Smooth muscle cell (in vitro differentiated cells): Measurements from ENCODE around the gene CORT. TPM values are rescaled to one million over a fixed set of nuclear protein-coding genes. Genes with fewer than 3 reads are reported as not detected.

Experiments
- DNase-seq: peaks from one replicate; lab custom pipeline; 2025; ENCODE audit not compliant: unreplicated experiment; lab: John Stamatoyannopoulos, UW
- H2AFZ ChIP-seq: fragments of 200-600 bp; sonication (generic); 2 replicates; pipeline ENCODE4 v1.6.0; 2016; ENCODE audit warnings: antibody characterized with exemption, low read depth, mild to moderate bottlenecking
- H3F3A ChIP-seq: fragments of 200-600 bp; sonication (generic); 2 replicates; pipeline ENCODE4 v1.6.0; 2017; ENCODE audit warnings: antibody characterized with exemption, low read depth
- H3K27ac ChIP-seq: fragments of 200-600 bp; sonication (generic); 2 replicates; pipeline ENCODE4 v1.5.1; 2016; ENCODE audit warnings: low read depth, mild to moderate bottlenecking
- H3K27me3 ChIP-seq: fragments of 200-600 bp; sonication (generic); 2 replicates; pipeline ENCODE4 v1.6.1; 2016; ENCODE audit warnings: low read depth, mild to moderate bottlenecking
- H3K36me3 ChIP-seq: fragments of 200-600 bp; sonication (generic); 2 replicates; pipeline ENCODE4 v1.5.1; 2016; ENCODE audit warnings: low read depth
- H3K4me1 ChIP-seq: fragments of 200-600 bp; sonication (generic); 2 replicates; pipeline ENCODE4 v1.5.1; 2016; ENCODE audit warnings: low read depth
- H3K4me2 ChIP-seq: fragments of 200-600 bp; sonication (generic); 2 replicates; pipeline ENCODE4 v1.6.0; 2016; ENCODE audit warnings: mild to moderate bottlenecking
- H3K4me3 ChIP-seq: fragments of 200-600 bp; sonication (generic); 2 replicates; pipeline ENCODE4 v1.5.1; 2016; ENCODE audit warnings: mild to moderate bottlenecking
- H3K79me2 ChIP-seq: fragments of 200-600 bp; sonication (generic); 2 replicates; pipeline ENCODE4 v1.6.0; 2016; ENCODE audit warnings: low read depth, mild to moderate bottlenecking
- H3K9ac ChIP-seq: fragments of 200-600 bp; sonication (generic); 2 replicates; pipeline ENCODE4 v1.6.0; 2016; ENCODE audit warnings: low read depth
- H3K9me3 ChIP-seq: fragments of 200-600 bp; sonication (generic); replicated peaks from 2 replicates; pipeline ENCODE4 v1.5.1; 2016; ENCODE audit warnings: low read depth
- H4K20me1 ChIP-seq: fragments of 200-600 bp; sonication (generic); 2 replicates; pipeline ENCODE4 v1.6.0; 2016; ENCODE audit warnings: low read depth
- whole genome bisulfite sequencing: methylation state at CpG from one replicate; pipeline ENCODE4 v1.1.7; 2016; ENCODE audit warnings: low lambda C conversion rate; 5-methylcytosine and 5-hydroxymethylcytosine counted together
- polyA plus RNA-seq: library from polyadenylated mRNA; unstranded; fragments of >200 nt; fragmentation: Nextera tagmentation; extraction: Ambion mirVana; gene quantifications from 2 replicates; pipeline ENCODE4 v1.2.1, GENCODE V29; 2016
- total RNA-seq: library from RNA; depleted of rRNA; stranded (reverse); fragments of >200 nt; gene quantifications from 2 replicates; pipeline ENCODE4 v1.2.3, GENCODE V29; 2014
- TF ChIP-seq, protein P1 (sequence below): fragments of 200-600 bp; sonication (generic); IDR thresholded peaks from 2 replicates; pipeline ENCODE4 v1.5.1; 2017; ENCODE audit warnings: borderline replicate concordance, mild to moderate bottlenecking, antibody characterized with exemption; ENCODE audit not compliant: insufficient read depth, poor library complexity, severe bottlenecking

Gene CORT
- total and polyA plus RNA-seq, 2 experiments from 2014 or later = not detected

DNA sequence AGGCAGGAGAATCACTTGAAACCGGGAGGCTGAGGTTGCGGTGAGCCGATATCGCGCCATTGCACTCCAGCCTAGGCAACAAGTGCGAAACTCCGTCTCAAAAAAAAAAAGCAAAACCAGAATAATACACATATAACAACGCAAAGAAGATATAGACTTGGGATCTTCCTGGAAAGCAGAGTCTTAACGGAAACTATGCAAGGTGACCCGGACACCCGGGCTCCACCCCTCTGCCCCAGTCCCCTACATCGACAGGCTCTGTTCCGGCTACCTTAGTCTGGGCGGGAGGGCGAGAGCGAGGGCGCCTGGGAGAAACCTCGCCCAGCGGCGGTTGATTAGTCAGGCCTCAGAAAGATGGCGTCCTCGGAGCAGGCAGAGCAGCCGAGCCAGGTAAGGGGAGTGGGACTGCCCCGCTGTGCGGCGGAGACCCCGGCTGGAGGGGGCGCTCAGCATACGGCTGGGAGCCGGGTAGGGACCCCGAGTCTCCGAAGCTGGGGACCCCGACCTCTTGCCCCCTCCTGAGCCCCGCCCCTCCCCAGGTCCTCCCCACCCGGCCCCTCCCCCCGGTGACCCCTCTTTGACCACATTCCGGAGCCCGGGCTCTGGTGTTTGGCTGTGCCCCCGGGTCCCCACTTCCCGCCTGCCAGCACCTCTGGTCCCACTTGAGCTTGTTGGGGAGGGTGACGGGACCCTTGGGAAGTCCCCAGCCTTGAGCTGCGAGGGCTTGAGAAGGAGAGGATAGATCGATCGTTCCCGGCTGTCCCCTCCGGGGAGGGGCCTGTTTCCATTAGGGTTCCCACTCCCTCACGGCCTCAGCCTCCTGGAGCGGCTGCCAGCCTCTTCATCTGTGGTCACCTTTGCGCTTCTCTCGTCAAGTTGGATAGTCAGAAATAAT, 25.0 kb downstream of the CORT start, which contains the start of gene PEX14:
Gene PEX14 (plus strand): TSS at position 338 of the 895 bp plus-strand sequence. CDS start 17 bp downstream, at position 355.
- H2AFZ ChIP-seq = peak within 1 kb of the TSS; percentile 92
- no peaks in the 10 kb centered on the region for H3K36me3 ChIP-seq
- H3F3A ChIP-seq = no peaks in the 10 kb centered on the region
- peaks cover 15% of the 10 kb centered on the region for H3K4me1 ChIP-seq
- peaks cover 12% of the 10 kb centered on the region for H4K20me1 ChIP-seq
- peak within 1 kb of the TSS; percentile 90 for H3K4me2 ChIP-seq
- H3K27me3 ChIP-seq = no peaks in the 10 kb centered on the region
- 14% methylated on average over 43 of the region's 50 CpGs for WGBS
- H3K9ac ChIP-seq = peak within 1 kb of the TSS; percentile 79
- peaks cover 41% of the 10 kb centered on the region for H3K79me2 ChIP-seq
- peak within 1 kb of the TSS; percentile 71 for H3K4me3 ChIP-seq
- no peaks in the 10 kb centered on the region for H3K9me3 ChIP-seq
- no peak within 1 kb of the TSS for H3K27ac ChIP-seq
- DNase-seq = peak; percentile 46
- TF ChIP-seq, protein P1, sequence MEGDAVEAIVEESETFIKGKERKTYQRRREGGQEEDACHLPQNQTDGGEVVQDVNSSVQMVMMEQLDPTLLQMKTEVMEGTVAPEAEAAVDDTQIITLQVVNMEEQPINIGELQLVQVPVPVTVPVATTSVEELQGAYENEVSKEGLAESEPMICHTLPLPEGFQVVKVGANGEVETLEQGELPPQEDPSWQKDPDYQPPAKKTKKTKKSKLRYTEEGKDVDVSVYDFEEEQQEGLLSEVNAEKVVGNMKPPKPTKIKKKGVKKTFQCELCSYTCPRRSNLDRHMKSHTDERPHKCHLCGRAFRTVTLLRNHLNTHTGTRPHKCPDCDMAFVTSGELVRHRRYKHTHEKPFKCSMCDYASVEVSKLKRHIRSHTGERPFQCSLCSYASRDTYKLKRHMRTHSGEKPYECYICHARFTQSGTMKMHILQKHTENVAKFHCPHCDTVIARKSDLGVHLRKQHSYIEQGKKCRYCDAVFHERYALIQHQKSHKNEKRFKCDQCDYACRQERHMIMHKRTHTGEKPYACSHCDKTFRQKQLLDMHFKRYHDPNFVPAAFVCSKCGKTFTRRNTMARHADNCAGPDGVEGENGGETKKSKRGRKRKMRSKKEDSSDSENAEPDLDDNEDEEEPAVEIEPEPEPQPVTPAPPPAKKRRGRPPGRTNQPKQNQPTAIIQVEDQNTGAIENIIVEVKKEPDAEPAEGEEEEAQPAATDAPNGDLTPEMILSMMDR = no peak

DNA sequence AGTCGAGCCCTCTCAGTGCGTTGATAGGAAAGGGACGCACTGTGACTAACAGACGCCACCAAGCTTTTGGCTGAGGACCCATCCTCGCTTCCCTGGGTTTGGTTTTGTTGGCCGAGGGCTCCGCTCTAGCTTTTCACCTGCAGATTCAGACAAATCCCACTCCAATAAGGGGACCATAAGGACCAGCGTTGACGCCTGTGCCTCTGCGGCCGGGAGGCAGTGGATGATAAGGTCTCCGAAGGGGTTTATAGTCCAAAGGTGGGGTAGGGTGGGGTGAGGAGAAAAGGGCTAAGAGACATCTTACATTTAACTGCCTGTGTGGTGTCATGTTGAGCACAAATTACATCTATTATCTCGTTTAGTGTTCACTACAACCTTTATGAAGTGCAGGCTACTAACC, 25.7 kb downstream of the CORT start:
- Histone ChIP-seq H3K79me2 (peaks cover 45% of the 10 kb centered on the region), H3F3A (no peaks in the 10 kb centered on the region), H3K4me2 (peak overlapping the region; percentile 90), H3K36me3 (no peaks in the 10 kb centered on the region), H2AFZ (peak overlapping the region; percentile 92), H3K9ac (peak overlapping the region; percentile 79), H3K9me3 (no peaks in the 10 kb centered on the region), H4K20me1 (peaks cover 18% of the 10 kb centered on the region), H3K4me3 (peak overlapping the region; percentile 71), H3K27ac (no peak overlapping the region), H3K27me3 (no peaks in the 10 kb centered on the region), H3K4me1 (peaks cover 15% of the 10 kb centered on the region)
- WGBS = 2% methylated on average over 13 of the region's 13 CpGs
- no peak for DNase-seq
- TF ChIP-seq, protein P1 = no peak

DNA sequence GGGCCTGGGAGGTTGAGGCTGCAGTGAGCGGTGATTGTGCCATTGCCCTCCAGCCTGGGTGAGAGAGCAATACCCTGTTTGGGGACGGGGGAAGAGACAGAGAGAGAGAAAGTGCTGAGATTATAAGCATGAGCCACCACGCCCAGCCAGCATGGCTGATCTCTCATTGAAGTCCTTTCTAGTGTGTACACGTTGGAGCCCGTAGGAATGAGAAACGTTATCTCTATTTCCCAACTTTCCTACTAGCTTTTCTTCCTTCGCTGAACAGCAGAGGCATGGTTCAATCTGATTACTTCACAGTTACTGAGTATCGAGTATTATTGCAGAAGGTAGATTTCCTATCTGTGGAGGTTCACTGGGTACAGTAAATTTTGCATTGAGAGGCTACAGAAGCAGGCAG, 29.5 kb downstream of the CORT start:
- 82% methylated on average over 8 of the region's 8 CpGs for whole genome bisulfite sequencing
- TF ChIP-seq, protein P1 = no peak

DNA sequence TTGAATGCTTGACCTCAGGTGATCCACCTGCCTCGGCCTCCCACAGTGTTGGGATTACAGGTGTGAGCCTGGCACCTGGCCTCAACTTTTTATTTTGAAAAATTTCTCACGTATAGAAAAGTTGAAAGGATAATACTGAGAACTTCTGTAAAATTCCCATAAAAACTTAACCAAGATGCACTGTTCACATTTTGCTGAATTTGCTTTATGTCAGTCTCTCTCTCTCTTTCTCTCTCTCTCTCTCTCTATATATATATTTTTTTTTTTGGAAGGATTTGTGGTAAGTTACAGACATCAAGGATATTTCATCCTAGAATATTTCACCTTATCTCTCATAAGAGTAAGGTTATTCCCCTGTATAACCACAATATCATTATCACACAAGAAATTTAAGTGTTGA, 30.8 kb downstream of the CORT start:
- H3K4me1 ChIP-seq = peaks cover 6% of the 10 kb centered on the region
- no peak for DNase-seq
- no peak overlapping the region for H3K4me2 ChIP-seq
- peaks cover 59% of the 10 kb centered on the region for H4K20me1 ChIP-seq
- no peaks in the 10 kb centered on the region for H3K27me3 ChIP-seq
- H2AFZ ChIP-seq = no peak overlapping the region
- no peaks in the 10 kb centered on the region for H3F3A ChIP-seq
- H3K9ac ChIP-seq = no peak overlapping the region
- no peak overlapping the region for H3K27ac ChIP-seq
- TF ChIP-seq, protein P1 = no peak
- no peak overlapping the region for H3K4me3 ChIP-seq
- WGBS = 100% methylated on average over 2 of the region's 2 CpGs
- H3K36me3 ChIP-seq = no peaks in the 10 kb centered on the region
- H3K9me3 ChIP-seq = no peaks in the 10 kb centered on the region
- H3K79me2 ChIP-seq = peaks cover 83% of the 10 kb centered on the region

More for the DNA sequence above, 29.5 kb downstream of the CORT start:
- Histone ChIP-seq H3K4me3 (no peak overlapping the region), H3K9ac (no peak overlapping the region), H3K27ac (no peak overlapping the region), H3K79me2 (peaks cover 76% of the 10 kb centered on the region), H3K9me3 (no peaks in the 10 kb centered on the region), H3K4me1 (peaks cover 6% of the 10 kb centered on the region), H3K4me2 (no peak overlapping the region), H3K27me3 (no peaks in the 10 kb centered on the region), H2AFZ (no peak overlapping the region), H3F3A (no peaks in the 10 kb centered on the region), H4K20me1 (peaks cover 47% of the 10 kb centered on the region), H3K36me3 (no peaks in the 10 kb centered on the region)
- no peak for DNase-seq
